Mesendoderm (in vitro differentiated cells): ENCODE data around the gene RARA. TPM values are rescaled to one million over a fixed set of nuclear protein-coding genes. Genes with fewer than 3 reads are reported as not detected.

Experiments used
- DNase-seq: peaks from one replicate; pipeline ENCODE4 v3.0.0; 2013
- H2AK5ac ChIP-seq: 2 replicates; pipeline ENCODE4 v1.6.1; 2013; ENCODE audit warnings: low read length, inconsistent platforms
- H2BK120ac ChIP-seq: 2 replicates; pipeline ENCODE4 v1.6.1; 2013; ENCODE audit warnings: low read depth, mild to moderate bottlenecking, low read length, moderate library complexity, mixed read lengths
- H2BK15ac ChIP-seq: replicated peaks from 2 replicates; pipeline ENCODE4 v1.6.1; 2013; ENCODE audit warnings: low read depth, mild to moderate bottlenecking, moderate library complexity
- H2BK5ac ChIP-seq: 2 replicates; pipeline ENCODE4 v1.6.1; 2013; ENCODE audit warnings: low read length, inconsistent platforms
- H3K18ac ChIP-seq: 2 replicates; pipeline ENCODE4 v1.6.1; 2013; ENCODE audit warnings: mild to moderate bottlenecking, low read length, mixed read lengths
- H3K23ac ChIP-seq: one replicate; pipeline ENCODE4 v1.6.1; 2013; ENCODE audit warnings: low read length
- H3K27ac ChIP-seq: 2 replicates; pipeline ENCODE4 v1.5.1; 2013; ENCODE audit warnings: low read depth, mild to moderate bottlenecking, inconsistent platforms, low read length, moderate library complexity
- H3K27me3 ChIP-seq: 2 replicates; pipeline ENCODE4 v1.6.1; 2013; ENCODE audit warnings: low read length, control low read depth, mild to moderate bottlenecking, inconsistent platforms; ENCODE audit not compliant: insufficient read depth, poor library complexity
- H3K36me3 ChIP-seq: 2 replicates; pipeline ENCODE4 v1.6.1; 2013; ENCODE audit warnings: low read length, inconsistent platforms; ENCODE audit not compliant: control insufficient read depth, insufficient read depth
- H3K4ac ChIP-seq: one replicate; pipeline ENCODE4 v1.6.1; 2013; ENCODE audit warnings: low read depth, mild to moderate bottlenecking, low read length, moderate library complexity
- H3K4me1 ChIP-seq: 2 replicates; pipeline ENCODE4 v1.6.1; 2013; ENCODE audit warnings: low read depth, low read length, inconsistent platforms; ENCODE audit not compliant: control insufficient read depth
- H3K4me2 ChIP-seq: 2 replicates; pipeline ENCODE4 v1.6.1; 2013; ENCODE audit warnings: low read length
- H3K4me3 ChIP-seq: 2 replicates; pipeline ENCODE4 v1.5.1; 2013; ENCODE audit warnings: mild to moderate bottlenecking, low read length
- H3K56ac ChIP-seq: one replicate; pipeline ENCODE4 v1.6.1; 2013; ENCODE audit warnings: low read length
- H3K79me1 ChIP-seq: 2 replicates; pipeline ENCODE4 v1.6.1; 2013; ENCODE audit warnings: low read length, inconsistent platforms
- H3K79me2 ChIP-seq: 2 replicates; pipeline ENCODE4 v1.6.1; 2013; ENCODE audit warnings: mild to moderate bottlenecking, low read length; ENCODE audit not compliant: control insufficient read depth, insufficient read depth
- H3K9ac ChIP-seq: 2 replicates; pipeline ENCODE4 v1.6.1; 2013; ENCODE audit warnings: low read length, inconsistent platforms
- H4K5ac ChIP-seq: one replicate; pipeline ENCODE4 v1.6.1; 2013; ENCODE audit warnings: low read length
- H4K8ac ChIP-seq: one replicate; pipeline ENCODE4 v1.6.1; 2013; ENCODE audit warnings: low read depth, mild to moderate bottlenecking, control low read depth, low read length, moderate library complexity
- WGBS: extraction: QIAGEN DNeasy Blood & Tissue Kit; methylation state at CpG from one replicate; pipeline ENCODE4 v1.1.7; 2013; ENCODE audit warnings: low lambda C conversion rate, missing lambda C conversion rate; ENCODE audit not compliant: insufficient coverage; ENCODE audit errors: extremely low coverage; 5-methylcytosine and 5-hydroxymethylcytosine counted together
- polyA plus RNA-seq, 2 experiments: library from polyadenylated mRNA; stranded (reverse); fragments of 200-250 nt; gene quantifications; one replicate each; pipeline ENCODE4 v1.2.3, GENCODE V29; 2013

RARA gene
- 30.6 TPM for polyA plus RNA-seq (2013, experiment 1 of 2)
- 29.9 TPM for polyA plus RNA-seq (2013, experiment 2 of 2)

- H3K27me3 ChIP-seq = no peaks in the 10 kb centered on the region
Measured at GRCh38 chr17:40309031-40309948, at the start of gene RARA. Gene RARA, plus strand, starts transcription at chr17:40309180. Its CDS starts 22,039 bp downstream, at chr17:40331219.

GRCh38 chr17:40259505-40259904 lies 49.5 kb upstream of the RARA start:
- Histone ChIP-seq H3K79me2 (no peaks in the 10 kb centered on the region), H3K4me3 (no peak overlapping the region), H3K56ac (no peak overlapping the region), H3K36me3 (peaks cover 4% of the 10 kb centered on the region), H3K23ac (no peak overlapping the region), H3K27me3 (no peaks in the 10 kb centered on the region), H3K4me2 (no peak overlapping the region), H3K9ac (no peak overlapping the region), H4K8ac (no peak overlapping the region), H2BK5ac (no peak overlapping the region), H3K18ac (no peak overlapping the region), H3K79me1 (no peaks in the 10 kb centered on the region), H2BK15ac (no peak overlapping the region), H3K4ac (no peak overlapping the region), H4K5ac (no peak overlapping the region), H3K4me1 (peaks cover 2% of the 10 kb centered on the region), H2AK5ac (no peak overlapping the region), H2BK120ac (no peak overlapping the region), H3K27ac (no peak overlapping the region)
- DNase-seq = no peak
- no CpG with 5 or more reads among the region's 2 CpGs for WGBS

More at GRCh38 chr17:40309031-40309948, at the start of gene RARA:
- no peaks in the 10 kb centered on the region for H3K79me1 ChIP-seq
- peak within 1 kb of the TSS; percentile 70 for H3K4me2 ChIP-seq
- H4K5ac ChIP-seq = no peak within 1 kb of the TSS
- H2BK120ac ChIP-seq = no peak within 1 kb of the TSS
- H3K4me1 ChIP-seq = peaks cover 24% of the 10 kb centered on the region
- H3K36me3 ChIP-seq = no peaks in the 10 kb centered on the region
- H3K9ac ChIP-seq = peak within 1 kb of the TSS; percentile 73
- no peak within 1 kb of the TSS for H4K8ac ChIP-seq
- peak; percentile 90 for DNase-seq
- peak within 1 kb of the TSS; percentile 10 for H3K18ac ChIP-seq
- WGBS = no CpG with 5 or more reads among the region's 20 CpGs
- H3K27ac ChIP-seq = no peak within 1 kb of the TSS
- H3K56ac ChIP-seq = peak within 1 kb of the TSS; percentile 85
- H3K4me3 ChIP-seq = peak within 1 kb of the TSS; percentile 64
- no peak within 1 kb of the TSS for H2AK5ac ChIP-seq
- H2BK15ac ChIP-seq = no peak within 1 kb of the TSS
- H3K23ac ChIP-seq = no peak within 1 kb of the TSS
- no peak within 1 kb of the TSS for H3K4ac ChIP-seq
- no peaks in the 10 kb centered on the region for H3K79me2 ChIP-seq
- peak within 1 kb of the TSS; percentile 58 for H2BK5ac ChIP-seq

- H3K79me2 ChIP-seq = no peaks in the 10 kb centered on the region
- H3K9ac ChIP-seq = no peak overlapping the region
- DNase-seq = no peak
- H3K18ac ChIP-seq = no peak overlapping the region
- H3K23ac ChIP-seq = no peak overlapping the region
- no peak overlapping the region for H4K8ac ChIP-seq
- no peaks in the 10 kb centered on the region for H3K27me3 ChIP-seq
- H3K4me2 ChIP-seq = no peak overlapping the region
- no peak overlapping the region for H2BK120ac ChIP-seq
- H3K4me3 ChIP-seq = no peak overlapping the region
- no peak overlapping the region for H2BK15ac ChIP-seq
- WGBS = no CpG with 5 or more reads among the region's 7 CpGs
- H2AK5ac ChIP-seq = no peak overlapping the region
- peaks cover 4% of the 10 kb centered on the region for H3K36me3 ChIP-seq
- H3K4me1 ChIP-seq = peaks cover 5% of the 10 kb centered on the region
- H3K27ac ChIP-seq = no peak overlapping the region
- H3K56ac ChIP-seq = no peak overlapping the region
- H3K79me1 ChIP-seq = no peaks in the 10 kb centered on the region
- H3K4ac ChIP-seq = no peak overlapping the region
- H4K5ac ChIP-seq = no peak overlapping the region
- no peak overlapping the region for H2BK5ac ChIP-seq
Measured at GRCh38 chr17:40260528-40260927, 48.5 kb upstream of the RARA start.

- Histone ChIP-seq H3K27ac (no peak overlapping the region), H3K18ac (no peak overlapping the region), H2BK5ac (no peak overlapping the region), H3K79me2 (no peaks in the 10 kb centered on the region), H3K36me3 (peaks cover 4% of the 10 kb centered on the region), H3K4me3 (no peak overlapping the region), H4K5ac (no peak overlapping the region), H3K79me1 (peaks cover 2% of the 10 kb centered on the region), H3K4me1 (peaks cover 10% of the 10 kb centered on the region), H2BK15ac (no peak overlapping the region), H3K27me3 (no peaks in the 10 kb centered on the region), H3K9ac (peak overlapping the region; percentile 24), H3K4ac (no peak overlapping the region), H3K56ac (peak overlapping the region; percentile 65), H3K4me2 (no peak overlapping the region), H2AK5ac (no peak overlapping the region), H3K23ac (no peak overlapping the region), H4K8ac (no peak overlapping the region), H2BK120ac (no peak overlapping the region)
- peak; percentile 66 for DNase-seq
- WGBS = no CpG with 5 or more reads among the region's 21 CpGs
Measured at GRCh38 chr17:40264458-40265185, 44.4 kb upstream of the RARA start.

- no peak overlapping the region for H2AK5ac ChIP-seq
- no peak overlapping the region for H3K4me3 ChIP-seq
- no peaks in the 10 kb centered on the region for H3K27me3 ChIP-seq
- H3K36me3 ChIP-seq = peaks cover 4% of the 10 kb centered on the region
- no peak overlapping the region for H3K9ac ChIP-seq
- H4K5ac ChIP-seq = no peak overlapping the region
- DNase-seq = peak; percentile 29
- no peak overlapping the region for H3K18ac ChIP-seq
- no peaks in the 10 kb centered on the region for H3K79me2 ChIP-seq
- no CpG with 5 or more reads among the region's 5 CpGs for WGBS
- H3K4me2 ChIP-seq = no peak overlapping the region
- H2BK120ac ChIP-seq = no peak overlapping the region
- no peak overlapping the region for H4K8ac ChIP-seq
- H2BK5ac ChIP-seq = peak overlapping the region; percentile 10
- H3K23ac ChIP-seq = no peak overlapping the region
- peak overlapping the region; percentile 53 for H3K56ac ChIP-seq
- peaks cover 2% of the 10 kb centered on the region for H3K79me1 ChIP-seq
- peak overlapping the region; percentile 20 for H3K27ac ChIP-seq
- no peak overlapping the region for H2BK15ac ChIP-seq
- H3K4me1 ChIP-seq = peaks cover 10% of the 10 kb centered on the region
- no peak overlapping the region for H3K4ac ChIP-seq
Measured at GRCh38 chr17:40265337-40265736, 43.6 kb upstream of the RARA start.
